C4-2B (cell line): ENCODE measurements around the gene SUCLA2.

Experiments used
- ZFX ChIP-seq: fragments of 450-650 bp; IDR thresholded peaks from 2 replicates; pipeline ENCODE4 v1.6.1; 2017
- TF ChIP-seq, protein P1 (sequence below): fragments of 450-650 bp; conservative IDR thresholded peaks from 2 replicates; pipeline ENCODE4 v1.5.1; 2017; ENCODE audit warnings: mild to moderate bottlenecking

DNA sequence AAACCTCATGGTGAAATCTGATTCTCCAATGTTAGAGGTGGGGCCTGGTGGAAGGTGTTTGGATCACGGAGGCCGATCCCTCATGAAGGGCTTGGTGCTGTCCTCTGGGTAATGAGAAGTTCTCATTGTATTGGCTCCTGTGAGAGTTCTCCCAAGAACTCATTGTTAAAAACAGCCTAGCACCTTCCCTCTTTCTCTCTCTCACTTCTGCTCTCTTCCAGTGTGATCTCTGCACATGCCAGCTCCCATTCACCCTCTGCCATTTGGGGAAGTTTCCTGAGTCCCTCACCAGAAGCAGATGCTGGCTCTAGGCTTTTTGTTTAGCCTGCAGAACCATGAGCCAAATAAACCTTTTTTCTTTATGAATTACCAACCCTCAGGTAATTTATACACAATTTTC lies 3.1 kb upstream of the SUCLA2 start:
- TF ChIP-seq, protein P1, sequence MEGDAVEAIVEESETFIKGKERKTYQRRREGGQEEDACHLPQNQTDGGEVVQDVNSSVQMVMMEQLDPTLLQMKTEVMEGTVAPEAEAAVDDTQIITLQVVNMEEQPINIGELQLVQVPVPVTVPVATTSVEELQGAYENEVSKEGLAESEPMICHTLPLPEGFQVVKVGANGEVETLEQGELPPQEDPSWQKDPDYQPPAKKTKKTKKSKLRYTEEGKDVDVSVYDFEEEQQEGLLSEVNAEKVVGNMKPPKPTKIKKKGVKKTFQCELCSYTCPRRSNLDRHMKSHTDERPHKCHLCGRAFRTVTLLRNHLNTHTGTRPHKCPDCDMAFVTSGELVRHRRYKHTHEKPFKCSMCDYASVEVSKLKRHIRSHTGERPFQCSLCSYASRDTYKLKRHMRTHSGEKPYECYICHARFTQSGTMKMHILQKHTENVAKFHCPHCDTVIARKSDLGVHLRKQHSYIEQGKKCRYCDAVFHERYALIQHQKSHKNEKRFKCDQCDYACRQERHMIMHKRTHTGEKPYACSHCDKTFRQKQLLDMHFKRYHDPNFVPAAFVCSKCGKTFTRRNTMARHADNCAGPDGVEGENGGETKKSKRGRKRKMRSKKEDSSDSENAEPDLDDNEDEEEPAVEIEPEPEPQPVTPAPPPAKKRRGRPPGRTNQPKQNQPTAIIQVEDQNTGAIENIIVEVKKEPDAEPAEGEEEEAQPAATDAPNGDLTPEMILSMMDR, result no peak
- no peak for TF ChIP-seq ZFX
